SK-N-SH (cell line): ENCODE data around the gene JAZF1.

ENCODE experiments used
- CTCF ChIP-seq: fragments of 200-600 bp; sonication (generic); IDR thresholded peaks from 2 replicates; pipeline ENCODE4 v1.6.1; 2017; ENCODE audit warnings: antibody characterized with exemption, mild to moderate bottlenecking, moderate library complexity
- EP300 ChIP-seq, 2 experiments: IDR thresholded peaks; 2 replicates each; pipeline versions ENCODE4 v1.4.0 to v1.6.1; 2012; ENCODE audit warnings: borderline replicate concordance in 1 of 2, low read depth in 1 of 2, low read length in 1 of 2
- EZH2phosphoT487 ChIP-seq: fragments of 200-600 bp; sonication (generic); IDR thresholded peaks from 2 replicates; pipeline ENCODE4 v1.6.1; 2017; ENCODE audit warnings: low read depth, mixed run types, mild to moderate bottlenecking, antibody characterized with exemption, moderate library complexity, borderline replicate concordance
- GATA2 ChIP-seq: sonication (generic); formaldehyde crosslinking; IDR thresholded peaks from 2 replicates; pipeline ENCODE4 v1.5.0; 2020; ENCODE audit warnings: mild to moderate bottlenecking, missing genetic modification reagents
- JUND ChIP-seq: IDR thresholded peaks from 2 replicates; pipeline ENCODE4 v1.4.0; 2012
- POLR2AphosphoS5 ChIP-seq: IDR thresholded peaks from 2 replicates; pipeline ENCODE4 v1.6.1; 2012; ENCODE audit warnings: low read depth, low read length
- RAD21 ChIP-seq: IDR thresholded peaks from 2 replicates; pipeline ENCODE4 v1.6.1; 2012; ENCODE audit warnings: mild to moderate bottlenecking, low read length
- ZBTB33 ChIP-seq: IDR thresholded peaks from 2 replicates; pipeline ENCODE4 v1.4.0; 2012; ENCODE audit warnings: low read depth, borderline replicate concordance

DNA sequence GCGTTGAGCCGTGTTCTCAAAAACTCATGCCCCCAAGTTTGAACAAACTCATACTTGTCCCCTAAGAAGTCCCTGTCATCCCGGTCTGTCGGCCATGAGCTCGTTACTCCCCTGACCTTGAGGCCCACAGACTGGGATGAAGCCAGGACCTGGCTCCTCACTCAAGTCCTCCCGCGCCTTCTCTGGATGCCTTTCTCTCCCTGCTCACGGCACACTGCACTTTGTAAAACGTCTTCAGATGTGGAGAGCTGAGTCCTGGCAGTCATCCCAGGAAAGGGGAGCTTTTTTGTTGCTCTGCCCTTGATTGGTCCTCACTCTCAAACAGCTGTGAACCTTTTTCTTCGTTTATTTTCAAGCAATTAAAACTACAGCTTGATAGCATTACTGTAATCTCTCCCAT, 110.8 kb downstream of the JAZF1 start:
- TF ChIP-seq EZH2phosphoT487, result no peak
- no peak for TF ChIP-seq CTCF
- TF ChIP-seq ZBTB33, result no peak
- no peak for TF ChIP-seq RAD21
- TF ChIP-seq EP300 (IDR thresholded peaks at IDR 0.05; ENCODE audit: borderline replicate concordance in 1 of 2, low read depth in 1 of 2, low read length in 1 of 2), result no peak
- no peak for TF ChIP-seq GATA2 (CRISPR knock-in tag)
- TF ChIP-seq POLR2AphosphoS5, result no peak
- TF ChIP-seq JUND, result no peak
